DOHH2 (cell line): ENCODE measurements around the gene PDE10A.

ENCODE experiments used
- EZH2phosphoT487 ChIP-seq: fragments of 200-600 bp; sonication (generic); IDR thresholded peaks from 2 replicates; pipeline ENCODE4 v1.6.1; 2017; ENCODE audit warnings: borderline replicate concordance, mild to moderate bottlenecking, antibody characterized with exemption, low read length, moderate library complexity, mixed read lengths
- TF ChIP-seq, protein P1 (sequence below): fragments of 200-600 bp; sonication (generic); IDR thresholded peaks from one replicate; pipeline ENCODE4 v1.5.1; 2014; ENCODE audit warnings: antibody characterized with exemption, mild to moderate bottlenecking, low read depth, low read length; ENCODE audit not compliant: poor library complexity, severe bottlenecking

DNA sequence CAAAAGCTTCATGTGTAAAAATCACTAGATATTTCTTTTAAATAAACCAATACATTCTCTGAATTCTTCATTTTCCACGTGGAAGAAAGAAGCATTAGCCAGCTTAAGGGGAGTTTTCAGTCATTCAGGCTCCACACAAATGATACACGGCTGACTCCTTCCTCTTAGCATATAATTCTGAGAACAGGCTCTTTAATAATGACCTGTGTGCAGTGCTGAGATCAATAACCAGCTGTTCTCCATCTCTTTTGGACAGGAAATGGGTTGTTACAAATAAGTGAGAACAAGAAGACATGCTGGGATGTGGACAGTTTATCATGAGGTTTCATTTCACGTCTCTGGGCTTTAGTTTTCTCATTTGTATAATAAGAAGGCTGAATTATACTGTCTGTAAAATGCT, 206.8 kb downstream of the PDE10A start:
- TF ChIP-seq, protein P1, sequence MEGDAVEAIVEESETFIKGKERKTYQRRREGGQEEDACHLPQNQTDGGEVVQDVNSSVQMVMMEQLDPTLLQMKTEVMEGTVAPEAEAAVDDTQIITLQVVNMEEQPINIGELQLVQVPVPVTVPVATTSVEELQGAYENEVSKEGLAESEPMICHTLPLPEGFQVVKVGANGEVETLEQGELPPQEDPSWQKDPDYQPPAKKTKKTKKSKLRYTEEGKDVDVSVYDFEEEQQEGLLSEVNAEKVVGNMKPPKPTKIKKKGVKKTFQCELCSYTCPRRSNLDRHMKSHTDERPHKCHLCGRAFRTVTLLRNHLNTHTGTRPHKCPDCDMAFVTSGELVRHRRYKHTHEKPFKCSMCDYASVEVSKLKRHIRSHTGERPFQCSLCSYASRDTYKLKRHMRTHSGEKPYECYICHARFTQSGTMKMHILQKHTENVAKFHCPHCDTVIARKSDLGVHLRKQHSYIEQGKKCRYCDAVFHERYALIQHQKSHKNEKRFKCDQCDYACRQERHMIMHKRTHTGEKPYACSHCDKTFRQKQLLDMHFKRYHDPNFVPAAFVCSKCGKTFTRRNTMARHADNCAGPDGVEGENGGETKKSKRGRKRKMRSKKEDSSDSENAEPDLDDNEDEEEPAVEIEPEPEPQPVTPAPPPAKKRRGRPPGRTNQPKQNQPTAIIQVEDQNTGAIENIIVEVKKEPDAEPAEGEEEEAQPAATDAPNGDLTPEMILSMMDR = no peak
- TF ChIP-seq EZH2phosphoT487 = no peak
